Measurements from ENCODE around the gene PSMF1. TPM values are rescaled to one million over a fixed set of nuclear protein-coding genes. Genes with fewer than 3 reads are reported as not detected.

Gene PSMF1
- total RNA-seq, 1 donor, result 69.6 TPM

DNA sequence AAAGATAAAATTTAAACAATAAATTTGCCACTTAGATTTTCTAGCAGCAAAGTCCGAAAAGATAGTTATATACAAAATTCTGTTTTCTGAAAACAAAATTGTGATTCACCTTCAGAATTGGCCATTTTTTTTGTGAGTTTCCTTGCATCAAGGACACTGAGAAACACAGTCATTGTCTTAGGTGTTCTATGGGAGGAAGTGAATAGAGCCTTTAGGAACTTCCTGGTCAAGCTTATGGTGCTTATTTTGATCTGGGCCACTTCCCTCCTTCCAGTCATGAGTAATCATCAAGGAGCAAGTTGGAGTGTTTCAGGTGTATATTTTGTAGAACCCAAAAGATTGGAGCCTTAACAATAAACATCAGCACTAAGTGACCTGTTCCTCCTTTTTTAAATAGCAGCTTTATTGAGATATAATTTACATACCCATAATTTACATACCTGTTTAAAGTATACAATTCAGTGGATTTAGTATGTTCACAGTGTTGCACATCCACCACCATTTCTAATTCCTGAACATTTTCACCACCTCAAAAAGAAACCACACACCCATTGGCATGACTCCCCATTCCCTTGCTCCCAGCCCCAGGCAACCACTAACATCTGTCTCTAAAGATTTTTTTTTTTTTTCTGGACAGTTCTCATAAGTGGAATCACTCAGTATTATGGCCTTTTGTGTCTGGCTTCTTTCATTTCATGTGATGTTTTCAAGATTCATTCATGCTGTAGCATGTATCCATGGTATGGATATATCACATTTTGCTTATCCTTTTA, 48.7 kb downstream of the PSMF1 start:
- no peaks in the 10 kb centered on the region for H3K27me3 ChIP-seq (ENCODE audit: insufficient read depth, low read length)
- no peaks in the 10 kb centered on the region for H3K4me1 ChIP-seq (ENCODE audit: insufficient read depth, low read length)
- H3K4me3 ChIP-seq (ENCODE audit: low read length), result no peak overlapping the region
- no peaks in the 10 kb centered on the region for H3K9me3 ChIP-seq (ENCODE audit: low read depth, low read length)

DNA sequence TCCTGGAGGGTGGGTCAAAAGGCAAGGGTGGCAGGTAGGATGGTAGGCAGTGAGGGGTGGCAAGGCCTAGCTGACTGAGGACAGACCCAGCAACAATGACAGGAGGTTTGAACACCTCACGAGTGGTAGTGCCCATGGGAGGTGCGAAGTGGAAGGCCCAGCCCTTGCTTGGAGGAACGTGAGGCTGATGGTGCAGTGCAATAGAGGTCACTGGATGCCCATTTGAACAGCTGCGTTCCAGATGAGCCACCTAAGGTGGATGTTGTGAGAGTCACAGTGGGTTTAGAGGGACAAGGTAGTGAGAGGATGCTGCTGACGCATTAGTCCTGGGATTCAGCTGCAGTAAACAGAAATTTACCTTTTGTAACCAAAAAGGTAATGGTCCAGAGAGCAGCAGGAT, 50.8 kb downstream of the PSMF1 start:
- H3K4me3 ChIP-seq (ENCODE audit: low read length), result no peak overlapping the region
- H3K27me3 ChIP-seq (ENCODE audit: insufficient read depth, low read length), result no peaks in the 10 kb centered on the region
- no peaks in the 10 kb centered on the region for H3K4me1 ChIP-seq (ENCODE audit: insufficient read depth, low read length)
- no peaks in the 10 kb centered on the region for H3K9me3 ChIP-seq (ENCODE audit: low read depth, low read length)

DNA sequence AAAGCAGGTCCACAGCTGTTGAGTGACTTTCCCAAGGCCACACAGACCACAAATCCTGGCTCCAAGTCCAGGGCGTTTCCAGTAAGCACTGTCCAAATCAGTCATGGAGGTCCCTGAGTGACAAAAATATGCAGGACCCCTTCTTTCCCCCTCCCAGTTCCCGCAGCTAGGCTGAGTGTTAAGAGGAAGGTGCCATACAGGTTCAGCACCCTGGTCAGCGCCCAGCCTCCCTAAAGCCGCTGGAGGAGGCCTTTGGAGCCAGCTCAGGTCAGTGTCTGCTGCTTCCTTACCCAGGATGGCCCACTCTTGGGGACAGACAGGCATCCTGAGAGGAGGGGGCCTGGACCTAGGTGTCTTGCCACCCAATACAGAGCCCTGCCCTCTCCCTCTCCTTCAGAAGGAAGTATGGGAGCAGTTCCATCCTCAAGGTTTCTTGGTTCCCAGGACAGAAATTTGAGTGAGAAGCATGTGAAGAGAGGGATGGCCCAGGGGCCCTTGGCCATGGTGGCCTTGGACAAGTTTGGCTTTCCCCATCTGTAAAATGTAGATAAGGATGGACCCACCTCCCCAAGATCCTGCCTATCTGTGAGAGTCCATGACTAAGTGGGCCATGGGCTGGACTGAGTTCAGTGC, 53.2 kb downstream of the PSMF1 start:
- H3K4me1 ChIP-seq (ENCODE audit: insufficient read depth, low read length), result no peaks in the 10 kb centered on the region
- H3K4me3 ChIP-seq (ENCODE audit: low read length), result no peak overlapping the region
- no peaks in the 10 kb centered on the region for H3K27me3 ChIP-seq (ENCODE audit: insufficient read depth, low read length)
- no peaks in the 10 kb centered on the region for H3K9me3 ChIP-seq (ENCODE audit: low read depth, low read length)

DNA sequence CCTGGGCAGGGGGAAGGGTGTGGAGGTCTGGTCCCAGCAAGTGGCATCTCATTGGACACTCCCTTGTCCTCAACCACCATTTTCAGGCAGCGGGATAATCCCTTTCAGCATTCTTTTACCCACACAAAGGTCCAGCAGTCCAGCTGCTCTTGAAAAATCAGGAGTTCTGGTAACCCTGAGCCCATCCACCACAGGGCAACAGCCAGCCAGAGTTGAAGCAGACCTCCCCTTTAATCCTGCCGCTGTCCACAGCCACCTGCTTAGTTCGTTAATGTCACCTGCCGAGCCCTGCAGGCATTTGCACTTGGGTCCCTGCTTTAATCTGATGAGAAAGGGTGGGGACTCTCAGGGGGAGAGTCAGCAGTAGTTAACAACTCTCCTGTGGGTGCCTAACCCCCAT, 55.3 kb downstream of the PSMF1 start:
- Histone ChIP-seq H3K9me3 (ENCODE audit: low read depth, low read length) (no peaks in the 10 kb centered on the region), H3K4me1 (ENCODE audit: insufficient read depth, low read length) (no peaks in the 10 kb centered on the region), H3K27me3 (ENCODE audit: insufficient read depth, low read length) (no peaks in the 10 kb centered on the region), H3K4me3 (ENCODE audit: low read length) (no peak overlapping the region)

DNA sequence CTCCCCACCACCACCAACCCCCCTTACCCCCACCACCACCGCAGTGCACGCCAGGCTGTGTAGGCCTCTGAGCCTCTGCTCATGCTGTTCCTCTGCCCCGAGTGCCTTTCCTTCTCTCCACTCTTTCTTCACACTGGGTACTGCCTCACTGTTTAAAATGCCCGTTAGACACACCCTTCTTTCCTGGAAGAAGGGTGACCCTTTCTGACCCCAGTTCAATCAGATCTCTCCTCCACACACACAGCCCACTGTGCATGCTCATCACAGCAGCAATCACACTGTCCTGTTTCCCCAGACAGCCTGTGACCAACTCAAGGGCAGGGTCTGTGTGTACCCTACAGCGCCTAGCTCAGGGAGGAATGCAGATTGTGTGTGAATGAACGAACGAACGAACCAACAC, 56.4 kb downstream of the PSMF1 start:
- Histone ChIP-seq H3K9me3 (ENCODE audit: low read depth, low read length) (no peaks in the 10 kb centered on the region), H3K4me3 (ENCODE audit: low read length) (no peak overlapping the region), H3K27me3 (ENCODE audit: insufficient read depth, low read length) (no peaks in the 10 kb centered on the region), H3K4me1 (ENCODE audit: insufficient read depth, low read length) (no peaks in the 10 kb centered on the region)

DNA sequence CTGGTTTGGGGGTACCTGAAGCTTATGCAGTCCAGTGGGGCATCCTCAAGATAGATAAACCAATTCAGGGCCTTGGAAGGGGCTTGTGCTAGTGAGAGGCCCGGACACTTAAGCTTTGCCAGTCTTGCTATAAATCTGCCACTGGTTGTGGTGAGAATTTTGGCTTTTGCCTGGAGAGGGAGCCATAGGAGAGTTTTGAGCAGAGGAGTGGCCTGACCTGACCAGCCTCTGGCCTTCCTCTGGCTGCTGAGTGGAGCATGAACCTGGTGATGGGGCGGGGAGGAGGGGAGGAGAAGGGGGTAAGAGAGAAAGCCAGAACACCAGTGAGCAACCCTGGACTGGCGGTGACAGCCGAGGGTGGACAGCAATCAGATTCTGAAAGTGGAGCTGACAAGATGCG, 59.3 kb downstream of the PSMF1 start:
- Histone ChIP-seq H3K4me1 (ENCODE audit: insufficient read depth, low read length) (no peaks in the 10 kb centered on the region), H3K9me3 (ENCODE audit: low read depth, low read length) (no peaks in the 10 kb centered on the region), H3K27me3 (ENCODE audit: insufficient read depth, low read length) (no peaks in the 10 kb centered on the region), H3K4me3 (ENCODE audit: low read length) (no peak overlapping the region)

DNA sequence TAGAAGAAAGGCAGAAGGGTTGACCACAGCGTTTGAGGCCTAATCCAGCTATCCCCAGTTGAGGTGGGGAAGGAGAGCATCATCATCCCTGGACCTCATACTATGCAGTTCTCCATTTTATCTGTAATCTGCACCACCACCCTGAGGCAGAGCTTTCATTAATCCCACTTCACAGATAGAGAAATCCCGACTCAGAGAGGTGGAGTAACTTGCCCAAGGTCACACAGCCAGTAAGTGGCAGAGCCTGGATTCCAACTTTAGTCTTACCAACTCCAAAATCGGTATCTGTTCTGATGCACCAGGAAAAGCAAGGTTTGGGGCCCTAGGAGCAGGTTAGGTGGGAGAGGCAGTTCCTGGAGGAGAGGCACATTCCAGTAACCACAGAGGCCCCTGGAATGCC, 59.7 kb downstream of the PSMF1 start:
- Histone ChIP-seq H3K4me1 (ENCODE audit: insufficient read depth, low read length) (no peaks in the 10 kb centered on the region), H3K9me3 (ENCODE audit: low read depth, low read length) (no peaks in the 10 kb centered on the region), H3K4me3 (ENCODE audit: low read length) (no peak overlapping the region), H3K27me3 (ENCODE audit: insufficient read depth, low read length) (peaks cover 2% of the 10 kb centered on the region)

DNA sequence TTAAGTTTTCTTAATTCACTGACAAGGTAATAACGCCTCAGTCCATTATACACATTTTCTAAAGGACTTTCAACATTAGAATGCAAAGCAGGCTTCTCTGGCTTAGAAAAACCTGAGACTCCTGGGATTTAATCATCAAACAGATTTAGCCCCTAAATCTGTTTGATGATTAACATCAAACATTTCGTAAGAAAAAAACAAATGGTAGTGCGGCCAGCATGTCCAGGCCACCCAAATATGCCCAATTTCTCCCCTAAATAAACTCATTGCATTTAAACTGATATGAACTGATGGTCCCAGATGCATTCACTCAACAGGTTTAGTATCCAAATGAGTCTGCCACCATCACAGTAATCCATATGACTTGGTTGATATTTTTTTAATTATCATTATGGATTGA, 60.2 kb downstream of the PSMF1 start:
- Histone ChIP-seq H3K4me1 (ENCODE audit: insufficient read depth, low read length) (no peaks in the 10 kb centered on the region), H3K9me3 (ENCODE audit: low read depth, low read length) (no peaks in the 10 kb centered on the region), H3K4me3 (ENCODE audit: low read length) (no peak overlapping the region), H3K27me3 (ENCODE audit: insufficient read depth, low read length) (peaks cover 8% of the 10 kb centered on the region)

DNA sequence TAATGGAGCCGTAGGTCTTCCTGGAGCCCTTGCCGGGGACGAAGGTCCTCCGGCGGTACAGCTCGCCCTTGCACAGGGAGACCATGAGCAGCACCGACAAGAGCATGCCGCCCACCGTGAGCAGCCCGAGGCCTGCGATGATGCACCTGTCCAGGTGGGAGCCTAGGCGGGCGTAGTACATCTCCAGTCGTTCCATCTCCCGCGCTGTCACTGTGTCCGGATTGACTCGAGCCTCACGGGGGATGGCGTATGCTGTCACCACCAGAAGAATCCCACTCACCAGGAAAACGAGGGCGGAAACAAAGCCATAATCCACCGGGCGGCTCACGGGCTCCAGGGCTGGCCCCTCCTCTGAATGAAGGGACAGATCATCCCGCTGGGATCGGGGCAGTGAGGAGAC, 62.5 kb downstream of the PSMF1 start:
- H3K27me3 ChIP-seq (ENCODE audit: insufficient read depth, low read length), result peaks cover 20% of the 10 kb centered on the region
- no peak overlapping the region for H3K4me3 ChIP-seq (ENCODE audit: low read length)
- no peaks in the 10 kb centered on the region for H3K9me3 ChIP-seq (ENCODE audit: low read depth, low read length)
- no peaks in the 10 kb centered on the region for H3K4me1 ChIP-seq (ENCODE audit: insufficient read depth, low read length)

DNA sequence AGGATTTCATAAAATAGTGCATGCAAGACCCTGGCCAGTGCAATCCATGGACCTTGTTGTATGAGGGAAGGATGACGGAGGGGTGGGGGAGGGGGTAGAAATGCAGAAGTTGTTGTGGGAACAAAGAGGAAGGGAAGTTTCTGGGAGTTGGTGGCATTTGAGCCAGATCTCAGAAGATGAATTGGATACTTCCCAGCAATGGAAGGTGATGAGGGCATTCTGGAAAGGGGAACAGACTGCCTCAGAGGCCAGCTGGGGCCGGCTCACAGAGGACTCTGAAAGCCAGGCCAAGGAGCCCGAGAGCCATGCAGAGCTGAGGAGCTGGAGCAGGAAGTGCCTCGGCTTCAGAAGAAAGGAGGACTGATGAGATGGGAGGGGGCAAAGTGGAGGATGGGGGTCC, 63.7 kb downstream of the PSMF1 start:
- no peak overlapping the region for H3K4me3 ChIP-seq (ENCODE audit: low read length)
- H3K27me3 ChIP-seq (ENCODE audit: insufficient read depth, low read length), result peaks cover 25% of the 10 kb centered on the region
- no peaks in the 10 kb centered on the region for H3K4me1 ChIP-seq (ENCODE audit: insufficient read depth, low read length)
- H3K9me3 ChIP-seq (ENCODE audit: low read depth, low read length), result no peaks in the 10 kb centered on the region

DNA sequence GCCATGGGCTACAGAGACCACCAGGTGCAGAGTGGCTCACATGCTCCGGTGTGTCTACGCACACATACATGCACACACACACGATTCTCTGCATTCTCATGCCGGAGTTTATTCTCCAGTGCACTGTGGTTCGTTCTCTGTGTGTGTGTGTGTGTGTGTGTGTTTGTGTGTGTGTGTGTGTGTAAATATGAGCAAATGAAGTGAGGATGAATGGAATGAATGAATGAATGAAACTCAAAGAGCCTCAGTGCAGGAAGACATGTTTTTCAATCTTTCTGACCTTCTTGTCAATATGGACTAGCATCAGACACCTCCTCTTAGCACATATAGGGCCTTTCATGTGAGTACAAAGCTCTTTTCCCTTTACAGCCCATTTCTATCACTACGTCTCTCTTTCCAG, 64.8 kb downstream of the PSMF1 start:
- H3K27me3 ChIP-seq (ENCODE audit: insufficient read depth, low read length), result peaks cover 26% of the 10 kb centered on the region
- no peak overlapping the region for H3K4me3 ChIP-seq (ENCODE audit: low read length)
- no peaks in the 10 kb centered on the region for H3K9me3 ChIP-seq (ENCODE audit: low read depth, low read length)
- no peaks in the 10 kb centered on the region for H3K4me1 ChIP-seq (ENCODE audit: insufficient read depth, low read length)

DNA sequence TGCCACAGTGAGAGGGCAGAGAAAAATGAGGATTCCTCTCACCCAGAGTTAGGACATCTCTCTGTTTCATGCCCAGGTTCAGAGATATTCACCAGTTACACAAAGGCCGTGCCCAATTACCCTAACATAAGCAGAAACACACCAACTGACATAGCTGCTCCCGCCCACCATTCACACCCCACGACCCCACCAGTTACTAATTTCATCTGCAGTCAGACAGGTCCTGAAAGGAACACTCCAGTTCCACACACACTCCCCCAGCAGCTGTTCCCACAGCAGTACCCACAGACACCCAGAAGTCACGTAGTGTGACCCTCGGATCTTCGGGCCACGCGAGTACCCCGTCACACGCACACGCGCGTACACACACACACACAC, 65.8 kb downstream of the PSMF1 start:
- Histone ChIP-seq H3K9me3 (ENCODE audit: low read depth, low read length) (no peaks in the 10 kb centered on the region), H3K4me3 (ENCODE audit: low read length) (no peak overlapping the region), H3K4me1 (ENCODE audit: insufficient read depth, low read length) (no peaks in the 10 kb centered on the region), H3K27me3 (ENCODE audit: insufficient read depth, low read length) (peaks cover 29% of the 10 kb centered on the region)

DNA sequence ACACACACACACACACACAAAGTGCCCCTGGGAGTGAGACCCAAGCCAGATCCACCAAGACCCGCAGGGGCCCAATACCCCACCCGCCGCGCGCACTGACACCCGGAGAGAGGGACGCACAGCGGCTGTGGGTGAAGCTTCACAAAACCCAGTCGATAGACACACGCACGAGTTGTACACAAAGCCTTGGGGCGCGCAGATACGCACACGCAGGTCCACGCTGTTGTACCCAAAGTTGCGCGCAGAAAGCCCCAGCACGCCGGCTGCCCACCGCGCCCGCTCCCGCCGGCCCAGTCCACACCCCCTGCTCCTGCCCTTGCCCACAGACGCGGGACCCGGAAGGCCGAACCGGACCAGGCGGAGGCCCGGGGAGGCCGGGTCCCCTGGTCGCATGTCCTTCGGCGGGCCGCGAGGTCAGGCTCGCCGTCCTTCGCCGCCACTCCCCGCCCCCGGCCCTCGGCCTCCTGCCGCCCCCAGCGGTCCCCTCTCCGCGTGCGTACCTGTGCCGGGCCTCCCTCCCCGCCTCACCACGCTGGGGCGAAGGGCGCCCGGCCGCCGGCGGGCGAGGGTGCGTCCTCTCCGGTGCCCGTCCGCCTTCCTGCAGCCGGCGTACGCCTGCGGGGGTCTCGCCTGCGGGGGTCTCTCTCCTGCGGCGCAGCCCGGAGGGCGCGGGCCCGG, 66.4 kb downstream of the PSMF1 start, which contains the start of gene TMEM74B:
TMEM74B (minus strand) TSS at position 344 of the 678 bp plus-strand sequence. CDS start 1,180 bp downstream, outside the sequence.
- peaks cover 29% of the 10 kb centered on the region for H3K27me3 ChIP-seq (ENCODE audit: insufficient read depth, low read length)
- no peak within 1 kb of the TSS for H3K4me3 ChIP-seq (ENCODE audit: low read length)
- no peaks in the 10 kb centered on the region for H3K4me1 ChIP-seq (ENCODE audit: insufficient read depth, low read length)
- no peaks in the 10 kb centered on the region for H3K9me3 ChIP-seq (ENCODE audit: low read depth, low read length)

DNA sequence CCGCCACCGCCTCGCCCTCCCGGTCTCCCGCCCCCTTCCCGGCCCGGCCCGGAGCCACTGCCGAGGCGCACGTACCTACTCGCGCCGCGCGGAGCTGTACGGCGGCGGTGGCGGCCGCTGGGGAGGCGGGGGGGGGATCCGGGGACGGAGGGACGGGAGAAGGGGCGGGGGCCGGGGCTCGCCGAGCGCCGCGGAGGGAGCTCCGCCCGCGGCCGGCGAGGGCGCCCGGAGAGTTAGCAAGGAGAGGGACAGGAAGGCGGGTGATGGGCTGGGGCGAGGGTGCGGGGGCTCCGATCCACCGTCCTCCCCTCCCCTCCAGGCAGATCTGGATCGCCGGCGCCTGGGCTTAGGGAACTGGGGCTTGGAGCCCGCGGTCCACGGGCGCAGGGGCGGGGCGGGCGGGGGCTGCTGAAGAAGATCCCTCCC, 66.9 kb downstream of the PSMF1 start:
- peaks cover 29% of the 10 kb centered on the region for H3K27me3 ChIP-seq (ENCODE audit: insufficient read depth, low read length)
- no peaks in the 10 kb centered on the region for H3K9me3 ChIP-seq (ENCODE audit: low read depth, low read length)
- H3K4me1 ChIP-seq (ENCODE audit: insufficient read depth, low read length), result no peaks in the 10 kb centered on the region
- H3K4me3 ChIP-seq (ENCODE audit: low read length), result no peak overlapping the region

DNA sequence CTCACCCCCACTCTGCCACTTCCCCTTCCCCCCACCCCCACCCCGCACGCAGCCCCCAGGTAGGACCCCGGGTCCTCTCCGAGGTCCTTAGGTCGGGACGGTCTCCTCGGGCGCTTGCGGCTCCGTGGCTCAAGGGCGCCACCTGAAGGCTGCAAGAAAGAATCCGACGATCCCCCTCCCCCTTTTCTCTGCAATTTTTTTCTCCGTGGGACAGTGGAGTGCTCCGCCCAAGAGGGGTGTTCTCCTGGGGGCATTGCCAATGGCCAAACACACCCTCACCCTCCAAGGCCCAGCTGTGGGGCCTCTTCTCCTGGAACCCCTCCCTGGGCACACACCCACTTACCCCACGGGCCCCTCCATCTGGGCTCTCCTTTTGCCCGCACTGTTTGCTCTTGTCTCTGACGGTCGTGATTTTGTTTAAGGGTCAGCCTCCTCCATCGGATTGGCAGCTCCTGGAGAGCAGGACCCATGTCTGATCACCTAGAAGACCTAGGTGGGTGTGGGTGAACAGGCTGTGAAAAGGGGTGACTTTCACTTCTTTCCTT, 67.5 kb downstream of the PSMF1 start:
- H3K4me1 ChIP-seq (ENCODE audit: insufficient read depth, low read length), result no peaks in the 10 kb centered on the region
- peaks cover 29% of the 10 kb centered on the region for H3K27me3 ChIP-seq (ENCODE audit: insufficient read depth, low read length)
- no peaks in the 10 kb centered on the region for H3K9me3 ChIP-seq (ENCODE audit: low read depth, low read length)
- H3K4me3 ChIP-seq (ENCODE audit: low read length), result no peak overlapping the region

Data from mononuclear cell (primary cell).